ENCODE results near the gene SLC25A38.

- TF ChIP-seq SMC3 (conservative IDR thresholded peaks at IDR 0.05; ENCODE audit: poor library complexity) = no peak
- no peak for TF ChIP-seq CTCF (IDR thresholded peaks at IDR 0.05; ENCODE audit: poor library complexity, severe bottlenecking)
- TF ChIP-seq POLR2AphosphoS5 (IDR thresholded peaks at IDR 0.05) = no peak
- no peak for TF ChIP-seq TAF1 (IDR thresholded peaks at IDR 0.05; ENCODE audit: low read depth)
- no peak for TF ChIP-seq EZH2 (IDR thresholded peaks at IDR 0.05; ENCODE audit: borderline replicate concordance, insufficient read depth, low read length, poor library complexity, severe bottlenecking)
- TF ChIP-seq RAD21 (conservative IDR thresholded peaks at IDR 0.05) = no peak
Measured at GRCh38 chr3:39423436-39423970, 40.3 kb downstream of the SLC25A38 start.

All from neural cell (in vitro differentiated cells).